ENCODE data around the gene FOSL2. TPM values are rescaled to one million over a fixed set of nuclear protein-coding genes. Genes with fewer than 3 reads are reported as not detected.
A peak's percentile ranks its signal among the peaks of the same experiment; 100 is the strongest.

FOSL2 gene
- total RNA-seq, 2 donors from 2014 or later, result 27.5 to 33.9 TPM

GRCh38 chr2:28400921-28401320 is 8.3 kb downstream of the FOSL2 start:
- ATAC-seq (no peak), DNase-seq (no peak)
- Histone ChIP-seq H3K36me3 (replicated peaks in 1 of 2; ENCODE audit: insufficient read depth in 1 of 2, low read depth in 2 of 2) (peaks cover 15 to 17% of the 10 kb centered on the region in 2 donors), H3K4me1 (peaks cover 64% of the 10 kb centered on the region), H3K27ac (no peak overlapping the region), H3K9me3 (no peaks in the 10 kb centered on the region), H3K27me3 (no peaks in the 10 kb centered on the region), H3K4me3 (no peak overlapping the region)
- TF ChIP-seq POLR2A (IDR thresholded peaks at IDR 0.05), result no peak
- WGBS, 2 donors, result 90 to 100% methylated on average over 1 of the region's 1 CpG
- intact Hi-C loops (cut with DNase I), result loop anchor here (10.0 kb wide), 1 partner anchor 686 kb away; no protein-coding TSS in a partner anchor

- TF ChIP-seq POLR2A (IDR thresholded peaks at IDR 0.05) (no peak), CTCF (IDR thresholded peaks at IDR 0.05) (no peak)
Measured at GRCh38 chr2:28401411-28401810, 8.8 kb downstream of the FOSL2 start.

GRCh38 chr2:28401948-28402550 is 9.4 kb downstream of the FOSL2 start:
- no peaks in the 10 kb centered on the region for H3K27me3 ChIP-seq
- DNase-seq, result no peak
- H3K9me3 ChIP-seq, result no peaks in the 10 kb centered on the region
- intact Hi-C loops (cut with DNase I), result loop anchor here (10.0 kb wide), 1 partner anchor 687 kb away; no protein-coding TSS in a partner anchor
- H3K27ac ChIP-seq, result no peak overlapping the region
- no peak for ATAC-seq
- peaks cover 15 to 17% of the 10 kb centered on the region in 2 donors for H3K36me3 ChIP-seq (replicated peaks in 1 of 2; ENCODE audit: insufficient read depth in 1 of 2, low read depth in 2 of 2)
- peaks cover 57% of the 10 kb centered on the region for H3K4me1 ChIP-seq
- TF ChIP-seq CTCF (IDR thresholded peaks at IDR 0.05), result no peak
- no peak for TF ChIP-seq POLR2A (IDR thresholded peaks at IDR 0.05)
- WGBS, 2 donors, result 87 to 88% methylated on average over 5 to 6 of the region's 6 CpGs
- no peak overlapping the region for H3K4me3 ChIP-seq

More at GRCh38 chr2:28401411-28401810, 8.8 kb downstream of the FOSL2 start:
- Histone ChIP-seq H3K36me3 (replicated peaks in 1 of 2; ENCODE audit: insufficient read depth in 1 of 2, low read depth in 2 of 2) (peaks cover 15 to 17% of the 10 kb centered on the region in 2 donors), H3K9me3 (no peaks in the 10 kb centered on the region), H3K27ac (no peak overlapping the region), H3K4me1 (peaks cover 59% of the 10 kb centered on the region), H3K27me3 (no peaks in the 10 kb centered on the region), H3K4me3 (no peak overlapping the region)
- ATAC-seq (no peak), DNase-seq (no peak)
- 79 to 86% methylated on average over 4 of the region's 4 CpGs for WGBS, 2 donors
- intact Hi-C loops (cut with DNase I), result loop anchor here (10.0 kb wide), 1 partner anchor 687 kb away; no protein-coding TSS in a partner anchor

- 64 to 70% methylated on average over 7 of the region's 7 CpGs for WGBS, 2 donors
- no peak for ATAC-seq
- Histone ChIP-seq H3K9me3 (no peaks in the 10 kb centered on the region), H3K4me3 (no peak overlapping the region), H3K4me1 (peaks cover 43% of the 10 kb centered on the region), H3K36me3 (replicated peaks in 1 of 2; ENCODE audit: insufficient read depth in 1 of 2, low read depth in 2 of 2) (peaks cover 15 to 21% of the 10 kb centered on the region in 2 donors), H3K27me3 (no peaks in the 10 kb centered on the region), H3K27ac (no peak overlapping the region)
- intact Hi-C loops (cut with DNase I), result loop anchor here (10.0 kb wide), 1 partner anchor 689 kb away; no protein-coding TSS in a partner anchor
- peak in 1 of 4 donors; percentile 31 for DNase-seq
- TF ChIP-seq POLR2A (IDR thresholded peaks at IDR 0.05), result no peak
- TF ChIP-seq CTCF (IDR thresholded peaks at IDR 0.05), result no peak
Measured at GRCh38 chr2:28403370-28403956, 10.8 kb downstream of the FOSL2 start.

- Histone ChIP-seq H3K36me3 (replicated peaks in 1 of 2; ENCODE audit: insufficient read depth in 1 of 2, low read depth in 2 of 2) (peaks cover 15 to 27% of the 10 kb centered on the region in 2 donors), H3K4me3 (no peak overlapping the region), H3K27ac (no peak overlapping the region), H3K27me3 (no peaks in the 10 kb centered on the region), H3K4me1 (peaks cover 39% of the 10 kb centered on the region), H3K9me3 (no peaks in the 10 kb centered on the region)
- 92 to 95% methylated on average over 7 to 11 of the region's 11 CpGs for WGBS, 2 donors
- intact Hi-C loops (cut with DNase I), result loop anchor here (10.0 kb wide), 1 partner anchor 689 kb away; no protein-coding TSS in a partner anchor
- ATAC-seq (no peak), DNase-seq (no peak)
- TF ChIP-seq CTCF (IDR thresholded peaks at IDR 0.05) (no peak), POLR2A (IDR thresholded peaks at IDR 0.05) (no peak)
Measured at GRCh38 chr2:28404086-28404485, 11.4 kb downstream of the FOSL2 start.
